DND-41 (cell line): Measurements from ENCODE around the gene TSC2.
"Not testable (repeated sequence)": the region's sequence is repeated elsewhere in the genome, so short reads cannot be mapped to it uniquely, and the experiment has no call there.

Experiments
- ATAC-seq: fragments of 200-7000 bp; cut with Tn5 transposase; 3 replicates; pipeline ENCODE4 v1.9.1; 2021; ENCODE audit warnings: low read depth; ENCODE audit not compliant: insufficient read depth
- DNase-seq: peaks from one replicate; pipeline ENCODE4 v3.0.0-alpha.2; 2020
- H2AFZ ChIP-seq: 2 replicates; pipeline ENCODE4 v1.6.0; 2012; ENCODE audit warnings: low read depth, low read length
- H3K27ac ChIP-seq: 2 replicates; pipeline ENCODE4 v1.5.1; 2012; ENCODE audit warnings: low read length, inconsistent platforms
- H3K27me3 ChIP-seq: fragments of 200-600 bp; sonication (generic); 2 replicates; pipeline ENCODE4 v1.6.0; 2012; ENCODE audit warnings: low read length, mild to moderate bottlenecking, inconsistent platforms; ENCODE audit not compliant: insufficient read depth, poor library complexity
- H3K36me3 ChIP-seq: 2 replicates; pipeline ENCODE4 v1.5.1; 2012; ENCODE audit warnings: low read length, inconsistent platforms; ENCODE audit not compliant: insufficient read depth
- H3K4me1 ChIP-seq: 2 replicates; pipeline ENCODE4 v1.5.1; 2012; ENCODE audit warnings: mild to moderate bottlenecking, low read length; ENCODE audit not compliant: insufficient read depth
- H3K4me2 ChIP-seq: 2 replicates; pipeline ENCODE4 v1.6.0; 2012; ENCODE audit warnings: mild to moderate bottlenecking, moderate library complexity, low read length, inconsistent platforms; ENCODE audit not compliant: insufficient read depth
- H3K4me3 ChIP-seq, 2 experiments: fragments of 200-600 bp in 1 of 2; shearing (Covaris generic) in 1 of 2; 2 replicates each; pipeline ENCODE4 v1.5.1; 2012 to 2016; ENCODE audit warnings: inconsistent platforms in 2 of 2, low read length in 2 of 2, mild to moderate bottlenecking in 2 of 2, low read depth in 1 of 2, moderate library complexity in 1 of 2
- H3K79me2 ChIP-seq: 2 replicates; pipeline ENCODE4 v1.6.0; 2012; ENCODE audit warnings: low read length, inconsistent platforms; ENCODE audit not compliant: insufficient read depth
- H3K9ac ChIP-seq: 2 replicates; pipeline ENCODE4 v1.6.0; 2012; ENCODE audit warnings: low read depth, mild to moderate bottlenecking, inconsistent platforms, low read length, moderate library complexity
- H3K9me3 ChIP-seq: 2 replicates; pipeline ENCODE4 v1.5.1; 2012; ENCODE audit warnings: low read length, moderate library complexity, mild to moderate bottlenecking, inconsistent platforms; ENCODE audit not compliant: insufficient read depth, severe bottlenecking
- H4K20me1 ChIP-seq: 2 replicates; pipeline ENCODE4 v1.6.0; 2012; ENCODE audit warnings: low read length; ENCODE audit not compliant: insufficient read depth

The TSC2 gene

GRCh38 chr16:2135770-2136490, 88.1 kb downstream of the TSC2 start, which contains the start of gene PKD1:
PKD1 (minus strand) TSS chr16:2135898; CDS start chr16:2135689, 209 bp downstream.
- H3K4me3 ChIP-seq: peak within 1 kb of the TSS; percentile 17 to 59; a peak in 3 of 4 replicates
- not testable (repeated sequence) for H3K9me3 ChIP-seq, H3K36me3 ChIP-seq, H4K20me1 ChIP-seq, H3K27me3 ChIP-seq
- H3K4me2 ChIP-seq: peak within 1 kb of the TSS; percentile 59
- peak within 1 kb of the TSS; percentile 86 for H2AFZ ChIP-seq
- H3K79me2 ChIP-seq: peaks cover 15% of the 10 kb centered on the region
- DNase-seq (peak; percentile 98), ATAC-seq (peak; percentile 92)
- peaks cover 19% of the 10 kb centered on the region for H3K4me1 ChIP-seq
- peak within 1 kb of the TSS; percentile 54 for H3K9ac ChIP-seq
- H3K27ac ChIP-seq: peak within 1 kb of the TSS; percentile 70
